Measurements from ENCODE around the gene ADAD2. TPM values are rescaled to one million over a fixed set of nuclear protein-coding genes. Genes with fewer than 3 reads are reported as not detected.
A peak's percentile ranks its signal among the peaks of the same experiment; 100 is the strongest.

The ADAD2 gene
- total and polyA plus RNA-seq, 9 of the 15 experiments (the other 6 are each of a cell fraction or from before 2014, with no cell fraction given), result 0.07 TPM; not detected in 8

DNA sequence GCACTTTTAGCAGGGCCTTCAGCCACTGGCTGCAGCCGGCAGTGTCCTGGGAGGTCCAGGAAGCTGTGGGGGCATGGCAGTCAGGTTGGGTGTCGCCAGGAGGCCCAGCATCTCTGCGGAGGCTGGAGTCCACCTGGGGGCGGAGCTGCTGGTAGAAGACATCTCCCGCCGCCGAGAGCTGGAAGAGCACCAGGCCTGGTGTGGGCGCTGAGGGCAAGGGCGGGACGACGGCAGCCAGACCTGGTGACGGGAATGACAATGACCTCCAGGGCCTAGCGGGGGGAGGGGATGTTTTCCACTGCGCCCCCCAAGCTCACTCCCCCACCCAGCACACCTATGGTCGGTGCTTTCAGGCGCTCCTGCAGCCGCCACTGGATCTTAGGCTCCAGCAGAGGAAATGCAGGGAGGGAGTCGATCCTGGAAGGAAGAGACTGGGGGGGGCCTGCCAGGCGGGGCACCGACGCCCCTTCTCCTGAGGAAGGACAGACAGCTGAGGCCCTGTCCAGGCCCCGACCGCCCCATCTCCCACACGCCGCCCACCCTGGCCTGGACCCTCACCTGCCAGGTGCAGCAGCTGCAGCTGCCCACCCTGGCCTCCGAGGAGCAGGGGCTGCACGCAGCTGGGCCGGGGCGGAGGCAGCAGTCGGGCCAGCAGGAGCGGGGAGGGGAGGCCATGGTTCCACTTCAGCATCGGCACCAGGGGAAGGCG is 11.2 kb upstream of the ADAD2 start:
- H3K27me3 ChIP-seq (ENCODE audit: control insufficient read depth in 2 of 2, insufficient read depth in 2 of 2, low read length in 2 of 2), result no peaks in the 10 kb centered on the region
- H3K4me2 ChIP-seq (ENCODE audit: insufficient read depth, low read length), result no peak overlapping the region
- in situ Hi-C loops (cut with MboI) (loop anchor here (10.0 kb wide), 1 partner anchor 225 kb away; the partner anchor contains the start of gene OSGIN1), intact Hi-C loops (cut with micrococcal nuclease) (loop anchor here (5.0 kb wide), 1 partner anchor 222 kb away; no protein-coding TSS in a partner anchor)
- H3K4me1 ChIP-seq (replicated peaks in 1 of 2; ENCODE audit: control insufficient read depth in 2 of 2, insufficient read depth in 2 of 2, low read length in 2 of 2), result peaks cover 4 to 46% of the 10 kb centered on the region in 2 experiments; a peak in 3 of 5 replicates
- ChIA-PET POLR2A (interaction anchor here (0.6 to 1.4 kb wide), 5 partner anchors 7 to 271 kb away, joined by 3 to 5 read pairs (median 4); partner anchors contain the start of genes MBTPS1 and TAF1C), CTCF (ENCODE audit: low intra/inter-chr PET ratio) (interaction anchor here (0.8 kb wide), 1 partner anchor 305 kb away, joined by 3 read pairs; no protein-coding TSS in a partner anchor)
- peaks cover 72% of the 10 kb centered on the region; the same call in 2 of the 3 replicates for H3K36me3 ChIP-seq (ENCODE audit: control insufficient read depth, insufficient read depth, low read length)
- no peak overlapping the region for H3K9ac ChIP-seq (ENCODE audit: insufficient read depth in 1 of 2, low read depth in 2 of 2, low read length in 2 of 2)
- H2AFZ ChIP-seq (ENCODE audit: low read depth, low read length), result no peak overlapping the region
- peaks cover 20% of the 10 kb centered on the region for H4K20me1 ChIP-seq (replicated peaks; ENCODE audit: control insufficient read depth, insufficient read depth, low read length)
- ATAC-seq (no peak), DNase-seq (ENCODE audit: extremely low read depth in 1 of 4, low spot score in 3 of 4) (no peak), FAIRE-seq (no peak)
- H3K9me1 ChIP-seq (ENCODE audit: control insufficient read depth, insufficient read depth, low read length), result peaks cover 11% of the 10 kb centered on the region
- H3K9me3 ChIP-seq (replicated peaks; ENCODE audit: control insufficient read depth, insufficient read depth, low read depth, low read length), result peaks cover 2% of the 10 kb centered on the region; the same call in 1 of the 2 replicates
- no TSS peak for BruUV-seq (replicated peaks)
- WGBS (ENCODE audit: insufficient coverage, low coverage, missing lambda C conversion rate), result 96% methylated on average over 28 of the region's 33 CpGs
- peaks cover 6% of the 10 kb centered on the region; the same call in 2 of the 3 replicates for H3K79me2 ChIP-seq (ENCODE audit: control insufficient read depth, insufficient read depth, low read length)
- H3K4me3 ChIP-seq, result no peak overlapping the region
- no peak overlapping the region for H3K27ac ChIP-seq (ENCODE audit: extremely low read depth, low read depth, low read length)
- TF ChIP-seq, protein P1, sequence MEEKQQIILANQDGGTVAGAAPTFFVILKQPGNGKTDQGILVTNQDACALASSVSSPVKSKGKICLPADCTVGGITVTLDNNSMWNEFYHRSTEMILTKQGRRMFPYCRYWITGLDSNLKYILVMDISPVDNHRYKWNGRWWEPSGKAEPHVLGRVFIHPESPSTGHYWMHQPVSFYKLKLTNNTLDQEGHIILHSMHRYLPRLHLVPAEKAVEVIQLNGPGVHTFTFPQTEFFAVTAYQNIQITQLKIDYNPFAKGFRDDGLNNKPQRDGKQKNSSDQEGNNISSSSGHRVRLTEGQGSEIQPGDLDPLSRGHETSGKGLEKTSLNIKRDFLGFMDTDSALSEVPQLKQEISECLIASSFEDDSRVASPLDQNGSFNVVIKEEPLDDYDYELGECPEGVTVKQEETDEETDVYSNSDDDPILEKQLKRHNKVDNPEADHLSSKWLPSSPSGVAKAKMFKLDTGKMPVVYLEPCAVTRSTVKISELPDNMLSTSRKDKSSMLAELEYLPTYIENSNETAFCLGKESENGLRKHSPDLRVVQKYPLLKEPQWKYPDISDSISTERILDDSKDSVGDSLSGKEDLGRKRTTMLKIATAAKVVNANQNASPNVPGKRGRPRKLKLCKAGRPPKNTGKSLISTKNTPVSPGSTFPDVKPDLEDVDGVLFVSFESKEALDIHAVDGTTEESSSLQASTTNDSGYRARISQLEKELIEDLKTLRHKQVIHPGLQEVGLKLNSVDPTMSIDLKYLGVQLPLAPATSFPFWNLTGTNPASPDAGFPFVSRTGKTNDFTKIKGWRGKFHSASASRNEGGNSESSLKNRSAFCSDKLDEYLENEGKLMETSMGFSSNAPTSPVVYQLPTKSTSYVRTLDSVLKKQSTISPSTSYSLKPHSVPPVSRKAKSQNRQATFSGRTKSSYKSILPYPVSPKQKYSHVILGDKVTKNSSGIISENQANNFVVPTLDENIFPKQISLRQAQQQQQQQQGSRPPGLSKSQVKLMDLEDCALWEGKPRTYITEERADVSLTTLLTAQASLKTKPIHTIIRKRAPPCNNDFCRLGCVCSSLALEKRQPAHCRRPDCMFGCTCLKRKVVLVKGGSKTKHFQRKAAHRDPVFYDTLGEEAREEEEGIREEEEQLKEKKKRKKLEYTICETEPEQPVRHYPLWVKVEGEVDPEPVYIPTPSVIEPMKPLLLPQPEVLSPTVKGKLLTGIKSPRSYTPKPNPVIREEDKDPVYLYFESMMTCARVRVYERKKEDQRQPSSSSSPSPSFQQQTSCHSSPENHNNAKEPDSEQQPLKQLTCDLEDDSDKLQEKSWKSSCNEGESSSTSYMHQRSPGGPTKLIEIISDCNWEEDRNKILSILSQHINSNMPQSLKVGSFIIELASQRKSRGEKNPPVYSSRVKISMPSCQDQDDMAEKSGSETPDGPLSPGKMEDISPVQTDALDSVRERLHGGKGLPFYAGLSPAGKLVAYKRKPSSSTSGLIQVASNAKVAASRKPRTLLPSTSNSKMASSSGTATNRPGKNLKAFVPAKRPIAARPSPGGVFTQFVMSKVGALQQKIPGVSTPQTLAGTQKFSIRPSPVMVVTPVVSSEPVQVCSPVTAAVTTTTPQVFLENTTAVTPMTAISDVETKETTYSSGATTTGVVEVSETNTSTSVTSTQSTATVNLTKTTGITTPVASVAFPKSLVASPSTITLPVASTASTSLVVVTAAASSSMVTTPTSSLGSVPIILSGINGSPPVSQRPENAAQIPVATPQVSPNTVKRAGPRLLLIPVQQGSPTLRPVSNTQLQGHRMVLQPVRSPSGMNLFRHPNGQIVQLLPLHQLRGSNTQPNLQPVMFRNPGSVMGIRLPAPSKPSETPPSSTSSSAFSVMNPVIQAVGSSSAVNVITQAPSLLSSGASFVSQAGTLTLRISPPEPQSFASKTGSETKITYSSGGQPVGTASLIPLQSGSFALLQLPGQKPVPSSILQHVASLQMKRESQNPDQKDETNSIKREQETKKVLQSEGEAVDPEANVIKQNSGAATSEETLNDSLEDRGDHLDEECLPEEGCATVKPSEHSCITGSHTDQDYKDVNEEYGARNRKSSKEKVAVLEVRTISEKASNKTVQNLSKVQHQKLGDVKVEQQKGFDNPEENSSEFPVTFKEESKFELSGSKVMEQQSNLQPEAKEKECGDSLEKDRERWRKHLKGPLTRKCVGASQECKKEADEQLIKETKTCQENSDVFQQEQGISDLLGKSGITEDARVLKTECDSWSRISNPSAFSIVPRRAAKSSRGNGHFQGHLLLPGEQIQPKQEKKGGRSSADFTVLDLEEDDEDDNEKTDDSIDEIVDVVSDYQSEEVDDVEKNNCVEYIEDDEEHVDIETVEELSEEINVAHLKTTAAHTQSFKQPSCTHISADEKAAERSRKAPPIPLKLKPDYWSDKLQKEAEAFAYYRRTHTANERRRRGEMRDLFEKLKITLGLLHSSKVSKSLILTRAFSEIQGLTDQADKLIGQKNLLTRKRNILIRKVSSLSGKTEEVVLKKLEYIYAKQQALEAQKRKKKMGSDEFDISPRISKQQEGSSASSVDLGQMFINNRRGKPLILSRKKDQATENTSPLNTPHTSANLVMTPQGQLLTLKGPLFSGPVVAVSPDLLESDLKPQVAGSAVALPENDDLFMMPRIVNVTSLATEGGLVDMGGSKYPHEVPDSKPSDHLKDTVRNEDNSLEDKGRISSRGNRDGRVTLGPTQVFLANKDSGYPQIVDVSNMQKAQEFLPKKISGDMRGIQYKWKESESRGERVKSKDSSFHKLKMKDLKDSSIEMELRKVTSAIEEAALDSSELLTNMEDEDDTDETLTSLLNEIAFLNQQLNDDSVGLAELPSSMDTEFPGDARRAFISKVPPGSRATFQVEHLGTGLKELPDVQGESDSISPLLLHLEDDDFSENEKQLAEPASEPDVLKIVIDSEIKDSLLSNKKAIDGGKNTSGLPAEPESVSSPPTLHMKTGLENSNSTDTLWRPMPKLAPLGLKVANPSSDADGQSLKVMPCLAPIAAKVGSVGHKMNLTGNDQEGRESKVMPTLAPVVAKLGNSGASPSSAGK (IDR thresholded peaks at IDR 0.05), result no peak
- TF ChIP-seq HDAC2 (IDR thresholded peaks at IDR 0.05) (no peak), NRF1 (conservative IDR thresholded peaks at IDR 0.05 in 1 of 2, IDR thresholded peaks at IDR 0.05 in 1 of 2) (no peak), SIX5 (IDR thresholded peaks at IDR 0.05; ENCODE audit: borderline replicate concordance in 1 of 2, insufficient read depth in 1 of 2, low read depth in 1 of 2, low read length in 2 of 2) (no peak), POLR2G (IDR thresholded peaks at IDR 0.05; ENCODE audit: low read depth, low read length) (peak; percentile 51), RBFOX2 (IDR thresholded peaks at IDR 0.05; ENCODE audit: low read depth, low read length) (peak; percentile 25)

Data from K562 (cell line).